Raji (cell line): ENCODE results near the gene ADAMTS15.

Source experiments
- POLR2A ChIP-seq: IDR thresholded peaks from 2 replicates; pipeline ENCODE4 v1.6.1; 2011; ENCODE audit warnings: low read depth, low read length, control low read depth; ENCODE audit not compliant: insufficient read depth

The ADAMTS15 gene

DNA sequence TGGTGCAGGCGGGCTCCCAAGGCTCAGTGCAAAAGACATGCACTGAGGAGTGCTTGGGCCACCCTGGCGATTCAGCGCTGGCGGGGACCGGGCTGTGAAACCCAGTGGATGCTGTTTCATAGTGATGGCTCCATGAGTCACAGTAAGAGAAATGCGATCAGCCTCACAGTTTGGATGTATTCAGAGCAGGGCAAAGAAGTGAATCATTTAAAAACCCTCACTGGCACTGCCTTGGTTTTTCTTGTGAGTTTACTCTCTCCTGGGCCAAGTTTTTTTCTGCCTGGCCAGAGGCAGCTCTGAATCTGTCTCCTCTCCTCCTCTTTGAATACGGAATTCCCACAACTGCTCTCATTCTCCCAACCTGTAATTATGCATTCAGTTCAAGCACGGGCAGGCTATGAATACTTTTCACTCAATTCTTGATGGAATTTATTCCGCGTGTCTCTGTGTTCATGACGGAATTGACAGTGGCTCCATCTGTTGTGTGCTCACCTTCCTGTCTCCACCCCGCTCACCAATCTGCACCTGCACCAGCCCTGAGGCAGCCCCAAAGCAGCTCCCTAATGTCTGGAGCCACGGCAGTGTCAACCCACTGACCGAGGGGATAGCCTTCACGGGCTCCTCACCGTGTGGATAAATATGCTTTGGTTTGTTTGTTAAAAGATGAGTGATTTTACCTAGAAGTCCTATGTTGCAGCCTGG, 34.9 kb upstream of the ADAMTS15 start:
- no peak for TF ChIP-seq POLR2A

- TF ChIP-seq POLR2A: no peak
These were observed 34.1 kb upstream of the ADAMTS15 start for GRCh38 chr11:130414107-130415080.

DNA sequence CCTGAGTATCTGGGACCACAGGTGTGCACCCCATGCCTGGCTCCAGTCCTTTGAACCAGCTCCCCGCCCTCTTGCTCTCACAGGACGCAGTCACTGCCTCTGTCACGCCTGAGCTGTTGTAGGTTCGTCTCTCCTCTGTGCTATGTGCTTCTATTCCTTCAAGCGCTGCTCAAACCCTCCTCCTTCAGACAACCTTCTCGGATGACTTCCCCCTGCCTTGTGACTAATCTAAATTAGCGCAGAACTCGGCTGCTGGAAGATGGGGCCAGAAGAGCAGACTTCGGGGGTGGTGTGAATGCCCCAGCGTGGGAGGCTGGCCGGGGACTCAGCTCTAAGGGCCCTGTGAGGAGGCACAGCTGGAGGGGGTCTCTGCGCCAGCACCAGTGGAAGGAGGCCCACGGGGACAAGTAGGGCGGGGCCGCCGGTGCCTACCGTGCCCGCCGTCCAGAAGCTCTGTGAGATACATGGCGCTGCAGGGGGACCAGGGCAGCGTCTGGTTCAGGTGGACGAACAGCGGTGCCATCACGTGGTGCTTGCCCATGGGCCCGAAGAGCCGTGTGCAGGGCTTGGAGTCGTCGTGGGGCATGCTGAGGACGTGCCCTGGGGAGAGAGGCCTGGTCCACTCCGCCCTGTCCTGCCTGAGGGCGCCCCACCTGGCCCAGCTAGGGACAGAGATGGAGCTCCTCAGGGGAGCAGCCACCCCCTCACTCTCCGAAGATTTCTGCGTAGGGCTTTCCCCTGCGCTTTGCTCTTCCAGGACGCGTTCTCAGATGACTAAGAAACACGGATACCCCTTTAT, 32.5 kb upstream of the ADAMTS15 start:
- no peak for TF ChIP-seq POLR2A

- no peak for TF ChIP-seq POLR2A
These were observed 31.9 kb upstream of the ADAMTS15 start for GRCh38 chr11:130416530-130416882.

- TF ChIP-seq POLR2A: no peak
These were observed 31.5 kb upstream of the ADAMTS15 start for GRCh38 chr11:130416906-130417305.

GRCh38 chr11:130418210-130418609, 30.2 kb upstream of the ADAMTS15 start:
- TF ChIP-seq POLR2A: no peak

DNA sequence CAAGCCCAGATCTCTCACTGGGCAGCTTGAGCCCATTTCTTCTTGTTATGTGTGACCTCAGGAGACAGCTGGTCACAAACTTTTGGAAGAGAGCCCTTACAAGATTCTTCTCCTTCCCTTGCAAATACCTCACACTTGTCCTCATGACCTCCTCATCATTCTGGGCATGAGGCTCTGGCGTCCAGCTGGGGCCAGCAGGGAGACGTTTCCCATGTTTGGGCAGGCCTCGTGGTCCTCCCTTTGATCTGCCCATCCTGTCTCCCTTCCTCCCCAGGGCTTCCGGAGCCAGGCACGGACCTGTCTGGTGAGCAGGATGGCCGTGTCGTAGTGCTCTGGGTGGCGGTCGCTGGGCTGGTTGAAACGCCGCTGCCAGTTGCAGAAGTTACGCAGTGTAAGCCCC, 29.7 kb upstream of the ADAMTS15 start:
- no peak for TF ChIP-seq POLR2A

- TF ChIP-seq POLR2A: no peak
These were observed 27.8 kb upstream of the ADAMTS15 start for GRCh38 chr11:130420478-130421198.

- TF ChIP-seq POLR2A: no peak
These were observed 27.3 kb upstream of the ADAMTS15 start for GRCh38 chr11:130421199-130421585.

DNA sequence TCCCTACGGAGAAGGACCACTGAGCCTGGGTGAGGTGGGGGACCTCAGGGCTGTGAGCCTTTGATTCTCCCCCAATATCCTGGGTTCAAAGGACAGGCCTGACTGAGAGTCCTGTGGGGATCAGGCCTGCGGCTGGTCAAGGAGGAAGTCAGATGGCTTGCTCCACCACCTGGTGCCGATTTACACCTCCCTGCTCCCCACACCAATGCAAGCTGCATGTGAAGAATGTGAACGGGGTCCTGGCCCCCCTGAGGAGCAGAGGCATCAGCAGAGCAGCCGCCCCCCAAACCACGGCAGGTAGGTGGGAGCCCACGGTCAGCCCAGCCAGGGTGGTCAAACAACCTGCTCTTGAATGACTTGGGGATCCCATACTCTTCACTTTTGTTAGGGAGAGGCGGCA, 26.7 kb upstream of the ADAMTS15 start:
- TF ChIP-seq POLR2A: no peak

- no peak for TF ChIP-seq POLR2A
These were observed 26.0 kb upstream of the ADAMTS15 start for GRCh38 chr11:130422251-130422995.

- TF ChIP-seq POLR2A: no peak
These were observed 24.8 kb upstream of the ADAMTS15 start for GRCh38 chr11:130423541-130424142.

GRCh38 chr11:130424613-130425140, 23.8 kb upstream of the ADAMTS15 start:
- no peak for TF ChIP-seq POLR2A
